ENCODE data around the gene MPST.
A peak's percentile ranks its signal among the peaks of the same experiment; 100 is the strongest.

Gene MPST

GRCh38 chr22:37001826-37002225, 17.7 kb upstream of the MPST start:
- no peak for DNase-seq

- DNase-seq, result no peak
Observed at GRCh38 chr22:37002633-37003032, 16.9 kb upstream of the MPST start.

DNA sequence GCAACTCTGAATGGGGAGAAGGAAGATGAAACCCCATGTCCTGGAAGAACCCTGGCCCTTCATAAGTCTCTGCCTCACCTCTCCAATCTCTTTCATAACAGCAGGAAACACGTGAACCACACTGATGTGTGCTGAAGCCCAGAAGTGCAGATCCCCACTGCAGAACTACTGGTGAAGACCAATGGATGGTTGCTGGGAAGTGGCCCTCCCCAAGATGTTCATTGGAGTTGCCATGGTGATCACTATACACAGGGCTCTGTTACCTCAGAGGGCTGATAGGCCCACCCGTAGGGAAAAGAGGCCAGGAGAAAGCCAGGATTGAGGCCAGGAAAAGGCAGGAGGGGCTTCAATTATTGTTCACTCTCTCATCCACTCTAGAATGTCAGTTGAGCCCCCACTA, 11.9 kb upstream of the MPST start:
- DNase-seq, result no peak

DNA sequence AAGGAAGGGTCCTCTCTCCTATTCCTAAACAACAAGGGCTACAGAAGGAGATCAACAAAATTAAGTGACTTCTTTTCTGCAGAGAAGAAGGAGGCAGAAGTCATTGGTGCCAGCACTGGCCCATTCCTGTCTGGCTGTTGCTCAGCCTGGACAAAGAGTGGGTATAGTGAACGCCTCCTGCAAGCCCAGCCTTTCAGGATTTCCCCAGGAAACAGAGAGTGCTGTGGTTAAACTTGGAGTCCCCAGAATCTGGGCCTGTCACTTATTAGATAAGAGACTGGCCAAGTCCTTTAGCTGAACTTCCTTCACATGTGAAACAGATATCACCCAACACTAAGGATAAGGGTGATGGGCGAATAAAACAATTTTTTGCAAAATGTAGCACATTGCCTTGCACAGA, 11.2 kb upstream of the MPST start:
- no peak for DNase-seq

DNA sequence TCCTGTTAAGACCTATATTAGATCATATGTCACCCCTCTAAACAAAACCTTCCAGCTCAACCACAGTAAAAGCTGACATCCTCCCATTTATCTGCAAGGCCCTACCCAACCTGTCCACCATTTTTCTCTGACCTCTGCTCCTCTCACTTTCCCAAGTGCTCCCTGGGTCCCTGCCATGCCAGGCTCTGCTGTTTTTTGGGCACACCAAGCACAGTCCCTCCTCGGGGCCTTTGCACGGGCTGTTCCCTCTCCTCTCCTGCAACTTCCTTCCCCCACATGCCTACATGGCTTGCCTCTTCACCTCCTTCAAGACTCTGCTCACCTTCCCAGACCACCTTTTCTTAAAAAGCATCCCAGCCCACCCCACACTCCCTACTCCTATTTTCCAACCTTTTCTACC, 10.1 kb upstream of the MPST start:
- DNase-seq, result no peak

DNA sequence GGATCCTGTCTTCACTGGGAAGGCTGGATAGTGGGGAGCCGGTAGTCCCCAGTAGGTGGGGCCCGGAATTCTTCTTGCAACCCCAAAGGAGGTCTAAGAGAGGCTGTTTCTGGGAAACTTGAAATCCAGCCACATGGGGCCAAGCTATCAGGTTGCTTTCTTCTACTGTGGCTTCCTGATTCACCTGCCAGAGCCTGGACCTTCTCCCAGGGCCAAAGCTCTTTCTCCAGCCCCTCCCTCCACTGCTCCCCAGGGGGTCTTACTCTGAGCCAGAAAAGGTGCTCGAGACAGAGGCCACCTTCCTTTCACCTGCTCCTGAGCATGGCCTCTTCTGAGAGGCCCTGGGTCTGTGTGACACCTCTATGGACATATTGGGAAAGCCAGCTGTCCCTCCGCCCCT, 9.4 kb upstream of the MPST start:
- DNase-seq, result no peak

DNA sequence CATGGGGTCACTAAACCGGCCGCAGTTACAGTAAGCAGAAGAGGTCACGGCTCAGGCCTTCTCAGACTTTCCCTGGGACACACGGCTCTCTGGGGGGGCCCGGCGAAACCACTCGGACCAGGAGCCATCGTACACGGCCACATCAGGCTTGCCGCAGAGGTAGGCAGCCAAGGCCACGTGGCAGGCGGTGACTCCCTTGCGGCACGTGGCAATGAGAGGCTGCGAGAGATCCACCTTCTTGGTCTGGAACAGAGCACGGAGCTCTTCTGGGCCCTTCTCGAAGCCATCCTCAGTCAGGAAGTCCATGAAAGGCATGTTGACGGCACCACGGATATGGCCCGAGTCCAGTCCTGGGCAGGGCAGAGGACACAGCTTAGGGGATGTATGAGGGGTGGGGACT, 8.6 kb upstream of the MPST start:
- no peak for DNase-seq

DNA sequence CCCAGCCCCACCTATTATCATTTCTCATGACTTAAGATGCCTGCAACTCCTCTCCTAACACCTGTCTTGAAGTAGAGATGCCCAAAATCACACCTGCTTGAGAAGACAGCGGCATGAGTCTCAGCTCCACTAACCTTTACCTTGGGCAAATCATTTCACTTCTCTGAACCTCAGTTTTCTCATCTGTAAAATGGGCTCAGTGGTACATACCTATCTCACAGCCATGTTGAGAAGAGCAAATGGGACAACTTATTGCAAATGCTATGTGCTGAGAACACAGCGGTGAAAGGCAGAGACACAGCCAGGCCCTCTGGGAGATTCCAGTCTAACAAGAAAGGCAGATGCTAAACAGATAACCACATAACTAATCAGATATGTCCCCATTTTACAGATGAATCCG, 8.1 kb upstream of the MPST start:
- DNase-seq, result no peak

GRCh38 chr22:37012262-37012904, 7.2 kb upstream of the MPST start:
- DNase-seq, result no peak

- no peak for DNase-seq
Observed at GRCh38 chr22:37012956-37013355, 6.6 kb upstream of the MPST start.

DNA sequence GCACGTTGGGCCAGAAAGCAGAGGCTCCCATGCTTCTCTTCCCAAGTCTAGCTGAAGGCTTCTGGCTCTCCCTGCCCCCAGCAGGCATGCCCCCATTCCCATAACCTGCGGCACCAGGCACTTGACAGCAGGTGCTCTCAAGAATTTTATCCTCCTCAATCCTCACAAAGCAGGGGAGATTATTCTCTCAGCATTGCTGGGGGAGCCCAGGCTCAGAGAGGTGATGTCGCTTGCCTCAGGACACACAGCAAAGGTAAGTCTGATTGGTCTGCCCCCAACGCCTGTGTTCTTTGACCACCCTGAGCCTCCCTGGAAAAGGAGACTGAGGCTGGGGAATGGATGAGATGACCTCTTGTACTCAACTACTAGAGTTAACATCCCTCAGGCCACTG, 5.1 kb upstream of the MPST start:
- no peak for DNase-seq

DNA sequence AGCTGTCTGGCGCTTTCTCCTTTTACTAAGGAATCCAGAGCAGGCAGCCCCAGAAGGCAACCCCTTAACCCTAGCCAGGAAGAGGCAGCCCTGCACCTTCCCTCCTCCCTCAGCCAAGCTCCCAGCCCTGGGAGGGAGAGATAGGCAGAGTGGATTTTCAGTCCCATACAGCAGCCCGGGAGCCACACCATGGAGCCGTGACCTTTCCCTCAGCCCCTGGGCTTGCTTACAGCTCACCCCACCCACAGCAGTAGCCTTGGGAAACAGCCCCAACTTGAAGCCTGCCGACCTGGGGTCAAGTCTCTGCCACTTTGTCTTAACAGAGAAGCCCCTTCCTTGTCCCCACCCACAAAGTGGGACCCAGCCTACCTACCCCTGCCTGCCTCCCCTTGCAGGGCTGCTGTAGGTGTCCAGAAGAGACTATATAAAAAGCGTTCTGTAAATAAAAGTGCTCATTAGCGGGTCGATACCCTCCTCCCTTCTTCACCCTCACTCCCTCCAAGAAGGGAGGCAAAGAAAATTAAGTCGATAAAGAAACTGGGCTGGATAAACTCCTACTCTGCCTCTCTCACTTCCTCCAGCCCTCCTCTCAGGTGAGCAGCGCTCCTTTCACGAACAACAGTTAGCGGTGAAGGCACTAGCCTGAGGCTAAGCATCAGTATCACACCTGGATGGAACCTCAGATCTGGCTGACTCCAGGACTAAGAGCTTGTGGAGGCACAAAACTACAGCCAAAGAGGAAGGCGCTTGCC, 4.5 kb upstream of the MPST start:
- DNase-seq, result no peak

DNA sequence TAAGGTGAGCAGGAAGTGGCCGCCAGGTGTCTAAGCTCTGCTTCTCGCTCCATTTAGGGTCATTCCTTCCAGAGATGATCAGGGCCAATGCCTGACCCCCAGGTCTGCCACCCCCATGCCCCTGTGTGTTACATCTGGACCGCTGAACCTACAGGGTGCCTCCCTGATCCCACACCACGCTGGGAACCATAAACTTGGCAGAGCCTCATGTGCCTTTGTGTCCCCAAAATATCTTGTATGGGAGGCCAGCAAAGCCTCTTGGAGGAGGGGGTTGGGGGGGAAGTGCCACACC, 4.0 kb upstream of the MPST start:
- DNase-seq, result no peak

DNA sequence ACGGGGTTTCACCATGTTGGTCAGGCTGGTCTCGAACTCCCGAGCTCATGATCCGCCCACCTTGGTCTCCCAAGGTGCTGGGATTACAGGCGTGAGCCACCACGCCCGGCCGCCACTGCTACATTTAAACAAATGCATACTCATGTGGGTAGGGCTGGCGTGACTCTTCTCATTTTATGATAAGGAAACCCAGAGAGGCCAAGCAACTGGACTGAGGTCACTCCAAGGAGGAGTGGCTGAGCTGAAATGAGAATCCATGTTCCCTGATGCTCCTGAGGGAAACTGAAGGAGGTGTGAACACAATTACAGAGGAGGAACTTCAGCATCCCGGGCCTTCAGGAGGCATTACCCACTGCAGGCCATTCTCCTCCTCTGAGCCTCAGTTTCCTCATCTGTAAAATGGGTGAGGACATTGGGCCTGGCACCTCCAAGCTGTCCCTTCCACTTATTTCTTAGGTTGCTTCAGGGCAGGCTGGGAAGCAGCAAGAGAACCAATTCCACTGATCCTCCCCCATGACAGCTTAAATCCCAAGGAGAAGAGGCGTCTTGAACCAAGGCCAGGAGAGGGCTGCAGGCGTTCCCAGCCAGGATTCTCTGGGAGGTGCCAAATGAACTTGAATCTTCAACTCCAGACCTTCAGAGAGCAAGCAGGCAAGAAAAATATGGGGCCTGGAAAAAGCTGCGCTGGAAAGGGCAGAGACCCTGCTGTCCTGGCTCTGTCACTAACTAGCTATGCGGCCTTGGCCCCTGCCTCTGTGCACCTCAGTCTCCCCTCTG, 3.2 kb upstream of the MPST start:
- DNase-seq, result no peak

DNA sequence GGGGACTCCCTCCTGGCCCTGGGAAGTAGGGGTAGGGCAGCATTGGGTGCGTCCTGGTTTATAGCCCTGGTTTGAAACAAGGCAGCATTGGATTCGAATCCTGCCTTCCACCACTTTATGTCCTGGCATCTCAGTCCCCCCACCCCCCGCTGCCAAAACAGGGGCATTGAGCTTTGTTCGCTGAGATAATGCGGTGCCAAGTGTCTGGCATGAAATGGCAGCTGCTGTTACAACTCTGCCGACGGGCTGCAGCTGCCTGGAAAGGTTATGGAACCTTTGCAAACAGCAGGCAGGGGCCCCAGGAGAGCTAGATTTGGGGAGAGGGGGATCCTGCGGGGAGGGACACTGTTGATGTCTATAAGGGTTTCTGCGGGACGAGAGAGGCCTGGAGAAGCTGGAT, 2.2 kb upstream of the MPST start:
- DNase-seq, result no peak

DNA sequence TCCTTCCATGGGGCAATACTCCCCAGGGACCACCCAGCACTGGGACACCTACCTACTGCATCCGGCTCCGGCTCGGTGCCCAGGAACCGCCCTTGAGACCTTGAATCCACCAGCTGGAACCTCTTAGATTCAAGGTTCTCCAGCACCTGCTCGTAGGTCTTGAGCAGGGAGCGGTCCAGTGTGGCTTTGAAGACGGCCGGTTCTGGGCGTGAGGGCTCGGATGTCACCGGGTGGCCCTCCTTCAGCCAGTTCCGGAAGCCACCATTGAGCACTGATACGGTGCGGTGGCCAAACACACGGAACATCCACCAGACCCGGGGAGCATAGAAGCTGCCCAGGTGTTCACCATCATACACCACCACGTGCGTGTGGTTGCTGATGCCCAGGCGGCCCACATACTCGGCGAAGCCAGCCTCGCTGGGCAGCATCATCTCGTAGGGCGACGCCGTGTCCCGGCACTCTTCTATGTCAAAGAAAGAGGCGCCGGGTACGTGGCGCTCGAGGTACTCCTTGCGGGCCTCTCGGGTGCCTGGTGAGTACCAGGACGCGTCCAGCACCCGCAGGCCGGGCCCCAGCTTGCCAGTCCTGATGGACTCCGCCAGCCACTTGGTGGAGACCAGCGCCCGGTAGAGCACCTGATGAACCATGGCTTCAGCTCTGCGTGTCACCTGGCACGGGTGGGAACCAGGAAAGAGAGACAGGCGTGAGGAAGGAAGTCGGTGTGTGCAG, 1.3 kb upstream of the MPST start:
- DNase-seq, result no peak

DNA sequence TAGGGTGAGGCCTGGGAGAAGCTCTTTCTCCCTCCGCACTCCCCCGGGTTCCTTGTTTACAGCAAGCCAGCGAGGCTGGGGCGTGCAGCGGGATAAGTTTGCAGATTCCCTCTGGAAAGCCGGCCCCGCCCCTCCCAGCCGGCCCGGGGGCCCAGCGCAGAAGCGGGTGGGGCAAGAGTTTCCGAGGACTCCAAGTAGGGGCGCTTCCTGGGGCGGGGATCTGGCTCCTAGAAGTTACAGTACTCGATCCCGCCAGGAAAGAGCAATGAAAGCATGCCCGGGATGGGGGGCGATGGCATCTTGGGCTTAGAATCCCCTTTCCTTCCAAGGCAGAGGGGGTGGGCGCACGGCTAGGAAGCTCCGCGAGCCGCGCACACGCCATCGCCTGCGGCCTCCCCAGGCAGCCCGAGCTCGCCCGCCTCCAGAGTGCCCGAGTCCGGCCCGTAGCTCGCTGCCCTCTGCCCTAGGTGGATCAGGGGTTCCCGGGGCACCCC, 680 bp upstream of the MPST start:
- DNase-seq, result no peak

DNA sequence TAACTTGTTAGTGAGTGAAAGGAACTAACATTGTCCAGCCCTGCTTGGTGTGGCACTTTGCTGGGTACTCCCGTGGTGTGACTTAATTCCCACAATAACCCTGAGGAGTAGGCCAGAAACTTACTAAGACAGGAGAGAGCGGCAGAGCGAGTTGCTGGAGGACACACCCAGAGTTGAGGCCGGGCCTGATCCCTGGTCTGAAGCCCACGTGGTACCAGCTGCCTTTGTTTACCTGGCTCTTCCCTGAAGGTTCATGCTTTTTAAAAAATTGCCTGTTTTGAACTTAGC, 594 bp downstream of the MPST start:
- peak; percentile 15 for DNase-seq

DNA sequence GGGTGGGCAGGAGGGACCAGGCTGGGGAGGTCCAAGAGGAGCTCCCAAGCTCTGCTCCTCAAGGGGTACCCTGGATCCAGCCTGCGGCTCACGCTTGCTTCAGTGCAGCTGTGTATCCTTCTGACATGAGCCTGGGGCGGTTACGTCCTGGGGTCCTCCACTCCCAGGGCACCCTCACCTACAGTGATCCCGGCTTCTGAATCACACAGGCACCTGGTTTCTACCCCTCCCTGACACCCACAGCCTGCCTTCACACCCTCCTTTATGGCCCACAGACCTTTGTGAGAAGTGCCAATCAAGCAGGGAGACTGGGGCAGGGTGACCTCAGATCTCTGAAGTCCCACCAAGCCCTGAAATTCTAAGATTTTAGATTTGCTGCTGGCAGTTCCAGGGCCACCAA, 1.5 kb downstream of the MPST start:
- no peak for DNase-seq

- DNase-seq, result peak; percentile 74
Observed at GRCh38 chr22:37021710-37022482, 2.4 kb downstream of the MPST start.

DNA sequence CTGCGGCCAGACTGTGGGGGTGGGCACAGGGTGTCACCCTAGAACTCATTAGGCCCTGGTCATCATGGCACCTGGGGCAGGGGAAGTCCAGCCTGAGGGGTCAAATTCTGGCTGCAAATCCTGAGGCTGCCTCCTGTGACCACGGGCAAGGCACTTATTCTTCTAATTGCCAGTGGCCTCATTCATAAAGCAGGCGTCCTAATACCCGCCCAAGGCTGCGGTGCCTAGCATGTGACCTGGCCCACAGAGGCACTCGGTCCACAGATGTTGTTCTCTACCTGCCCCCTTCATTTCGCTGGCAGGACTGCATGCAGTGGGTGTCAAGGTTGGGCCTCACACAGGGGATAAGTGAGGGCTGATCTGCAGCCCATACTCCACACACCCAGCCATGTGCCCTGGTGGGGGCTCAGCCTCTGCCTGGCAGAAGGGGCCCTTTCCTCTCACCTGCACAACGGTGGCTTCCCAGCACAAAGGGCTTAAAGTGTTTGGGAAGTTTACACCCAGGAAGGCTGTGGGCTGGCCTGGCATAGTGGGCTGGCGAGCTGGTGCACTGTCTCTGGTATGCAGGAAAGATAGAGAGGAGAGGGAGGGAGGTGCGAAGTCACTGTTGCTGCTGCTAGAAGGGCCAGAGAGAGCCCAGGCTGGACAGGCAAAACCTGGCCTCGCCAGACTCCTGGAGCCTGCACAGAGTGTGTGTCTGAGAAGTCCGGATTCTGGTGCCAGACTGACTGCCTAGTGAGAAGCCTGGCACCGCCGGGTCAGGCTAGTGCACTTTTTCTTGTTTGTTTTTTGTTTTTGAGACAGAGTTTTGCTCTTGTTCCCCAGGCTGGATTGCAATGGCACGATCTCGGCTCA, 3.2 kb downstream of the MPST start:
- no peak for DNase-seq

GRCh38 chr22:37023743-37024338, 4.3 kb downstream of the MPST start:
- DNase-seq, result no peak
